Fibroblast of villous mesenchyme (primary cell): ENCODE data around the gene GAGE10. TPM values are rescaled to one million over a fixed set of nuclear protein-coding genes. Genes with fewer than 3 reads are reported as not detected.
"Not testable (repeated sequence)": the region's sequence is repeated elsewhere in the genome, so short reads cannot be mapped to it uniquely, and the experiment has no call there.

ENCODE experiments used
- DNase-seq: peaks from one replicate; pipeline ENCODE4 v3.0.0-alpha.2; 2010; ENCODE audit warnings: low read depth
- H3K4me3 ChIP-seq: 2 replicates; pipeline ENCODE4 v1.5.1; 2011; ENCODE audit warnings: low read depth, mild to moderate bottlenecking, low read length
- total RNA-seq: library from RNA; depleted of rRNA; stranded (reverse); fragments of >200 nt; gene quantifications from 2 replicates; pipeline ENCODE4 v1.2.3, GENCODE V29; 2012
- TF ChIP-seq, protein P1 (sequence below): IDR thresholded peaks from 2 replicates; pipeline ENCODE4 v1.5.1; 2012; ENCODE audit warnings: low read depth, mild to moderate bottlenecking, low read length; ENCODE audit not compliant: insufficient read depth

Gene GAGE10
- total RNA-seq, 1 donor, result not detected

GRCh38 chrX:49286581-49286980, 16.9 kb upstream of the GAGE10 start:
- TF ChIP-seq, protein P1, sequence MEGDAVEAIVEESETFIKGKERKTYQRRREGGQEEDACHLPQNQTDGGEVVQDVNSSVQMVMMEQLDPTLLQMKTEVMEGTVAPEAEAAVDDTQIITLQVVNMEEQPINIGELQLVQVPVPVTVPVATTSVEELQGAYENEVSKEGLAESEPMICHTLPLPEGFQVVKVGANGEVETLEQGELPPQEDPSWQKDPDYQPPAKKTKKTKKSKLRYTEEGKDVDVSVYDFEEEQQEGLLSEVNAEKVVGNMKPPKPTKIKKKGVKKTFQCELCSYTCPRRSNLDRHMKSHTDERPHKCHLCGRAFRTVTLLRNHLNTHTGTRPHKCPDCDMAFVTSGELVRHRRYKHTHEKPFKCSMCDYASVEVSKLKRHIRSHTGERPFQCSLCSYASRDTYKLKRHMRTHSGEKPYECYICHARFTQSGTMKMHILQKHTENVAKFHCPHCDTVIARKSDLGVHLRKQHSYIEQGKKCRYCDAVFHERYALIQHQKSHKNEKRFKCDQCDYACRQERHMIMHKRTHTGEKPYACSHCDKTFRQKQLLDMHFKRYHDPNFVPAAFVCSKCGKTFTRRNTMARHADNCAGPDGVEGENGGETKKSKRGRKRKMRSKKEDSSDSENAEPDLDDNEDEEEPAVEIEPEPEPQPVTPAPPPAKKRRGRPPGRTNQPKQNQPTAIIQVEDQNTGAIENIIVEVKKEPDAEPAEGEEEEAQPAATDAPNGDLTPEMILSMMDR, result no peak
- DNase-seq, result no peak
- H3K4me3 ChIP-seq, result no peak overlapping the region

DNA sequence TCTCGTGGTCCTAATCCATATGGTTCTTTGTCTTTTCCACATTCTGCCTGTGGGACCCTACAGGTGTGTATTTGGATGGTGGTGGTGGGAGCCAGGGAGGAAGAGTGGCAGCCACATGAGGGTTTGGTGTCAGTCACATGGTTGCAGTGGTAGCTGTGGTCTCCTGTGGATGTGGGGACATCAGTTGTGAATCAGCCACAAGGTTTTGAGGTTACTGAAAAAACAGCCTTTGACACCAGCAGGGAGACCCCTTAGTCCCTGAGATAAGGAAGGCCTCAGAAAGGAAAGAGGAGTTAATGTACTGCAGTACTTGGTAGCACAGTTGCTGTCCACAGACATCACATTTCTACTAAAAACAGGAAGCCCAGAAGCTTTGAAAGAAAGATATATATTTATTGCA, 15.8 kb upstream of the GAGE10 start:
- DNase-seq, result no peak
- TF ChIP-seq, protein P1, result no peak

DNA sequence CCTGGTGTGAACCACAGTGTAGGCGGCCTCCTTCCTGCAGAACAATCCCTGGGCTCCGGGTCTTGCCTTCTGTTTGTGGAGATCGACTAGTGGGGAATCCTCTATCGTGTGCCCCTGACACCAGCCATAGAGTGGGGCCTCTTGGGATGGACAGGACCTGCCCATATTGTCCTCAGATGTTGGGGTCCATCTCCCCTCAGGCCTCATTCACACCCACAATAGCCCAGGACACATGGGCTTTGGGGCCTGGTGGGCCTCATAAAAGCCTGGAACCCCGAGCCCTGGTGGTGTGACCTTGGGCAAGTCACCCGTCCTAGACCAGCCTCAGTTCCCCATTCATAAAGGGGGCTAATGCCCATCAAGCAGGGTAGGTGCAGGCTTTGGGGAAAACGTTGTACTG, 13.2 kb upstream of the GAGE10 start:
- H3K4me3 ChIP-seq, result no peak overlapping the region
- no peak for DNase-seq
- TF ChIP-seq, protein P1, result no peak

More for the DNA sequence above, 15.8 kb upstream of the GAGE10 start:
- no peak overlapping the region for H3K4me3 ChIP-seq

GRCh38 chrX:49291615-49292337, 11.7 kb upstream of the GAGE10 start:
- TF ChIP-seq, protein P1, result peak; percentile 51
- H3K4me3 ChIP-seq, result no peak overlapping the region
- DNase-seq, result peak; percentile 52

DNA sequence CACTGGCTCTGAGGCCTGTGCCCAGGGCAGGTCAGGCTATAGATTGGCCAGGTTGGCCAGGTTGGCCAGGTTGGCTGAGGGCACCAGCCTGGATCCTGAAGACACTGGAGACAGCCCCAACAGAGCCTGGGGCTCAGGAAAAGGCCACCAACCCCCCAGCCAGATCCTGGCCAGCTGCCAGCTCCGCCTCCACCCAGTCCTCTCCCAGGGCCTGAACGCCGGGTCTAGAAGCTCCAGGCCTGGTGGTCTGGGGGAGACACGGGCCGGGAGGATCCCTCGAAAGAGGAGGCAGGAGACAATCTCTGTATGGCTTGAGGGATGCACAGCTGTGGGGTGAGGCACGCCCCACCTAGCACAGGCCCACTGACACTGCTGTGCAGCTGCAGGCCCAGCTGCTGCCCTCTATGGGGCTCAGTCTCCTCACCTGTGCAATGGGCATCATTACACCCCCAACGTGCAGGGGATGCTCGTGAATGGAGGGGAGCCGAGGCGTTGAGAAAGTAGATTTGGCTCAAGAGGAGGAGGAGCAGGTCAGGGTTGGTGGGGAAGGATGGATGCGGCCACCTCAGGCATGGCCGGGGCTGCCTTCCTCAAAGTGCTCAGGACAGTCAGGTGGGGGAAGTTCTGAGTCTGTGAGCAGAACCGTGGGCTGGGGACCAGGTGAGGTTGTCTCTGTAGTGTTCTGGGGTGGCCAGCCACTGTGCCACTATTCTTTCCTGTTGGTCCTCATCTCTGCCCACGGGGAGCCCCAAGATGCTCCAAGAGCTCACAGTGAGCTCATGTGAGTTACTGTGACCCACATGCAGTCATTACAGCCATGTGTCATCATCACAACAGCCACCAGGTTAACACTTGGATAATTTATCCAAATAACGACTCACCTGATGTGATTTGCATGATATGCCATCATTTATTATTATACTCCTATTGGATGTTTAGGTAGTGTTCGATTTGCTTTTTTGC, 10.8 kb upstream of the GAGE10 start:
- no peak for DNase-seq
- TF ChIP-seq, protein P1, result no peak

GRCh38 chrX:49299293-49299692, 4.2 kb upstream of the GAGE10 start:
- DNase-seq, H3K4me3 ChIP-seq: not testable (repeated sequence)

More for the DNA sequence above, 10.8 kb upstream of the GAGE10 start:
- H3K4me3 ChIP-seq, result no peak overlapping the region

DNA sequence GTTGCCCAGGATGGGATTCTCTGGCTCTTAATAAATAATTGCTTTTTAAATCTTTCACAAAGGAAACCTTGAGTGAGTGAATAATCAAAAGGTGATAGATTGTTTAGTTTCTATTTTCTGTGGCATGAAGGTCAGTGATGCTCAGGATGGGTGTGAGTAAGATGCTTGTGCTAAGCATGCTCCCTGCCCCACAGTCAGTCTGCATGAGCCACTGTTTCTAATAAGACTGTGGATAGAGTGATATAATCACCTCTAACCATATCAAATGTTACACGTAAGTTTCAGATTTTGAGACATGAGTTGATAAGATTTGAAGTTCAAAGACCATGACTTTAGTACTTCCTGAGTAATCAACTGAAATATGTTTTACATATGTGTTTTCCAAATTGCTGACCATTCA, 2.7 kb upstream of the GAGE10 start:
- no peak for DNase-seq
- no peak overlapping the region for H3K4me3 ChIP-seq
- TF ChIP-seq, protein P1, result no peak

DNA sequence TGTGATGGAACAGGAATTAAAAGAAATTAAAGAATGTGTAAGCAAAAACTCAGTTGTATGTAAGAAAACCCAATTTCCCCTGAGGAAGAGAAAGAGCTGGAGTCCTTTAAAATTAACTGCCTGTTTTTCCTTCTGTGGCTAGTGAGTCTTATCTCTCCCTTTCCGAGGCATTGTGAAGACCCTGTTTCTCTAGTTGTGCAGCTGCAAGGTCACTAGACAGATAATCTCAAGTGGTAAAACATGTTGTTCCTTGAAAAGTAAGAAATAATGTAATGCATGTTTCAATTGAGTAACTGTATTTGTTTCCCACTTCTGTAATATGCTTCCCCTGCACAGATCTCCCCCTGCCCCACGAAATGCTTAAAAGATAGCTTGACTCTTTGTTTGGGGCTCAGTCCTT, 4.3 kb downstream of the GAGE10 start:
- DNase-seq, result not testable (repeated sequence)

More for the DNA sequence above, 4.3 kb downstream of the GAGE10 start:
- H3K4me3 ChIP-seq, result not testable (repeated sequence)
